ENCODE results near the gene VAC14.
A peak's percentile ranks its signal among the peaks of the same experiment; 100 is the strongest.

Gene VAC14

GRCh38 chr16:70659953-70660671 lies 140.8 kb downstream of the VAC14 start:
- H3K4me2 ChIP-seq (ENCODE audit: low read length): no peak overlapping the region
- H3F3A ChIP-seq (ENCODE audit: insufficient read depth, low read length): no peaks in the 10 kb centered on the region

GRCh38 chr16:70659546-70659945 lies 141.4 kb downstream of the VAC14 start:
- H3K36me3 ChIP-seq (ENCODE audit: insufficient read depth, low read length): no peaks in the 10 kb centered on the region
- H3K4me3 ChIP-seq (ENCODE audit: low read depth, low read length, poor library complexity, severe bottlenecking): no peak overlapping the region
- no peak overlapping the region for H3K9ac ChIP-seq (ENCODE audit: low read length)
- H3K27ac ChIP-seq (ENCODE audit: low read depth, low read length, poor library complexity, severe bottlenecking): no peak overlapping the region
- no peaks in the 10 kb centered on the region for H3F3A ChIP-seq (ENCODE audit: insufficient read depth, low read length)
- H3K4me2 ChIP-seq (ENCODE audit: low read length): no peak overlapping the region
- no peak for TF ChIP-seq EZH2 (IDR thresholded peaks at IDR 0.05; ENCODE audit: borderline replicate concordance, low read length)
- TF ChIP-seq CTCF (IDR thresholded peaks at IDR 0.05; ENCODE audit: low read length): no peak
- no peaks in the 10 kb centered on the region for H3K9me3 ChIP-seq (ENCODE audit: low read length)
- H2AFZ ChIP-seq (ENCODE audit: low read length): 0 out of 2 replicates have a peak overlapping the region, but pooled peaks have one; percentile 42
- H3K27me3 ChIP-seq (ENCODE audit: insufficient read depth, low read length): no peaks in the 10 kb centered on the region
- H3K79me2 ChIP-seq (ENCODE audit: insufficient read depth, low read length): no peaks in the 10 kb centered on the region
- peaks cover 4% of the 10 kb centered on the region for H3K4me1 ChIP-seq (ENCODE audit: insufficient read depth, low read length, severe bottlenecking)
- no peaks in the 10 kb centered on the region for H3K9me2 ChIP-seq (ENCODE audit: low read depth, low read length)
- H4K20me1 ChIP-seq (ENCODE audit: insufficient read depth, low read length): no peaks in the 10 kb centered on the region

More at GRCh38 chr16:70659953-70660671, 140.8 kb downstream of the VAC14 start:
- no peak overlapping the region for H3K4me3 ChIP-seq (ENCODE audit: low read depth, low read length, poor library complexity, severe bottlenecking)
- no peaks in the 10 kb centered on the region for H3K79me2 ChIP-seq (ENCODE audit: insufficient read depth, low read length)
- H2AFZ ChIP-seq (ENCODE audit: low read length): no peak overlapping the region
- no peaks in the 10 kb centered on the region for H3K36me3 ChIP-seq (ENCODE audit: insufficient read depth, low read length)
- no peak for TF ChIP-seq CTCF (IDR thresholded peaks at IDR 0.05; ENCODE audit: low read length)
- TF ChIP-seq EZH2 (IDR thresholded peaks at IDR 0.05; ENCODE audit: borderline replicate concordance, low read length): no peak
- H3K27me3 ChIP-seq (ENCODE audit: insufficient read depth, low read length): no peaks in the 10 kb centered on the region
- H3K27ac ChIP-seq (ENCODE audit: low read depth, low read length, poor library complexity, severe bottlenecking): no peak overlapping the region
- H3K9ac ChIP-seq (ENCODE audit: low read length): no peak overlapping the region
- H3K9me3 ChIP-seq (ENCODE audit: low read length): no peaks in the 10 kb centered on the region
- peaks cover 4% of the 10 kb centered on the region for H3K4me1 ChIP-seq (ENCODE audit: insufficient read depth, low read length, severe bottlenecking)
- no peaks in the 10 kb centered on the region for H3K9me2 ChIP-seq (ENCODE audit: low read depth, low read length)
- no peaks in the 10 kb centered on the region for H4K20me1 ChIP-seq (ENCODE audit: insufficient read depth, low read length)

- no peak overlapping the region for H3K4me3 ChIP-seq (ENCODE audit: low read depth, low read length, poor library complexity, severe bottlenecking)
- H3K9me3 ChIP-seq (ENCODE audit: low read length): no peaks in the 10 kb centered on the region
- no peak for TF ChIP-seq EZH2 (IDR thresholded peaks at IDR 0.05; ENCODE audit: borderline replicate concordance, low read length)
- no peak for TF ChIP-seq CTCF (IDR thresholded peaks at IDR 0.05; ENCODE audit: low read length)
- H3K27ac ChIP-seq (ENCODE audit: low read depth, low read length, poor library complexity, severe bottlenecking): no peak overlapping the region
- peaks cover 8% of the 10 kb centered on the region for H3K4me1 ChIP-seq (ENCODE audit: insufficient read depth, low read length, severe bottlenecking)
- no peaks in the 10 kb centered on the region for H3K79me2 ChIP-seq (ENCODE audit: insufficient read depth, low read length)
- no peak overlapping the region for H3K4me2 ChIP-seq (ENCODE audit: low read length)
- H2AFZ ChIP-seq (ENCODE audit: low read length): 0 out of 2 replicates have a peak overlapping the region, but pooled peaks have one; percentile 42
- no peaks in the 10 kb centered on the region for H3F3A ChIP-seq (ENCODE audit: insufficient read depth, low read length)
- H3K36me3 ChIP-seq (ENCODE audit: insufficient read depth, low read length): no peaks in the 10 kb centered on the region
- H3K9me2 ChIP-seq (ENCODE audit: low read depth, low read length): no peaks in the 10 kb centered on the region
- no peak overlapping the region for H3K9ac ChIP-seq (ENCODE audit: low read length)
- no peaks in the 10 kb centered on the region for H4K20me1 ChIP-seq (ENCODE audit: insufficient read depth, low read length)
- H3K27me3 ChIP-seq (ENCODE audit: insufficient read depth, low read length): no peaks in the 10 kb centered on the region
Observed at GRCh38 chr16:70658921-70659320, 142.0 kb downstream of the VAC14 start.

All from OCI-LY1 (cell line).